Measurements from ENCODE around the gene FAM234A. TPM values are rescaled to one million over a fixed set of nuclear protein-coding genes. Genes with fewer than 3 reads are reported as not detected.

The FAM234A gene
- total RNA-seq, 6 experiments from 2014 or later: 31.7 to 64.8 (median 41.9) TPM

DNA sequence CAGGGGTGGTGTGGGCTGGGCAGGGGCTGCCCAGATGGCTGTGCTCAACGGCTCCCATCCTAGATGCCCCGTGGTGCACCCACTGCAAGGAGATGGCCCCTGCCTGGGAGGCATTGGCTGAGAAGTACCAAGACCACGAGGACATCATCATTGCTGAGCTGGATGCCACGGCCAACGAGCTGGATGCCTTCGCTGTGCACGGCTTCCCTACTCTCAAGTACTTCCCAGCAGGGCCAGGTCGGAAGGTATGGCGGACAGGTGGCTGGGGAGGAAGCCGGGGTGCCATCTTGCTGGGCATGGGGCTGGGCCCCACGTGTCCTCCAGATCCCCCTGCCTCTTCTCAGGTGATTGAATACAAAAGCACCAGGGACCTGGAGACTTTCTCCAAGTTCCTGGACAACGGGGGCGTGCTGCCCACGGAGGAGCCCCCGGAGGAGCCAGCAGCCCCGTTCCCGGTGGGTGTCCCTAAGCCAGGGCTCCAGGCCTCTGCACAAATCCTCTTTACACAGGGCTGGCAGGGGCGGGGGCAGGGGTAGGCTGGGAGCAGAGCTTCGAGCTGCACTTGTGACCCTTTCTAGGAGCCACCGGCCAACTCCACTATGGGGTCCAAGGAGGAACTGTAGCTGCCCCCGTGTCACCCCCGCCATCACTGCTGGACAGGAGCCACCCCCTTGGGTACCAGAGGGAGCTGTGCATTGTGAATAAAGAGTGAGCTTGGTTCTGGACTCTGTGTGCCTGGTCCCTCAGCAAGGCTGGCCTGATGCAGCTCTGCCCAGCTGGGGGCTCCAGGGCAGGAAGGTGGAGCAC lies 52.1 kb downstream of the FAM234A start:
- ATAC-seq: no peak
- Histone ChIP-seq H3K4me3 (no peak overlapping the region), H3K9me3 (no peaks in the 10 kb centered on the region), H3K27me3 (no peaks in the 10 kb centered on the region), H3K36me3 (no peaks in the 10 kb centered on the region), H3K27ac (no peak overlapping the region), H3K4me1 (no peaks in the 10 kb centered on the region)
- WGBS (ENCODE audit: insufficient coverage, low coverage, low lambda C conversion rate, missing lambda C conversion rate): 93% methylated on average over 2 of the region's 22 CpGs
- TF ChIP-seq POLR2A (IDR thresholded peaks at IDR 0.05): no peak
- TF ChIP-seq, protein P1, sequence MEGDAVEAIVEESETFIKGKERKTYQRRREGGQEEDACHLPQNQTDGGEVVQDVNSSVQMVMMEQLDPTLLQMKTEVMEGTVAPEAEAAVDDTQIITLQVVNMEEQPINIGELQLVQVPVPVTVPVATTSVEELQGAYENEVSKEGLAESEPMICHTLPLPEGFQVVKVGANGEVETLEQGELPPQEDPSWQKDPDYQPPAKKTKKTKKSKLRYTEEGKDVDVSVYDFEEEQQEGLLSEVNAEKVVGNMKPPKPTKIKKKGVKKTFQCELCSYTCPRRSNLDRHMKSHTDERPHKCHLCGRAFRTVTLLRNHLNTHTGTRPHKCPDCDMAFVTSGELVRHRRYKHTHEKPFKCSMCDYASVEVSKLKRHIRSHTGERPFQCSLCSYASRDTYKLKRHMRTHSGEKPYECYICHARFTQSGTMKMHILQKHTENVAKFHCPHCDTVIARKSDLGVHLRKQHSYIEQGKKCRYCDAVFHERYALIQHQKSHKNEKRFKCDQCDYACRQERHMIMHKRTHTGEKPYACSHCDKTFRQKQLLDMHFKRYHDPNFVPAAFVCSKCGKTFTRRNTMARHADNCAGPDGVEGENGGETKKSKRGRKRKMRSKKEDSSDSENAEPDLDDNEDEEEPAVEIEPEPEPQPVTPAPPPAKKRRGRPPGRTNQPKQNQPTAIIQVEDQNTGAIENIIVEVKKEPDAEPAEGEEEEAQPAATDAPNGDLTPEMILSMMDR (IDR thresholded peaks at IDR 0.05): no peak
- intact Hi-C loops (cut with DNase I): no loop called here
- no peak for DNase-seq

DNA sequence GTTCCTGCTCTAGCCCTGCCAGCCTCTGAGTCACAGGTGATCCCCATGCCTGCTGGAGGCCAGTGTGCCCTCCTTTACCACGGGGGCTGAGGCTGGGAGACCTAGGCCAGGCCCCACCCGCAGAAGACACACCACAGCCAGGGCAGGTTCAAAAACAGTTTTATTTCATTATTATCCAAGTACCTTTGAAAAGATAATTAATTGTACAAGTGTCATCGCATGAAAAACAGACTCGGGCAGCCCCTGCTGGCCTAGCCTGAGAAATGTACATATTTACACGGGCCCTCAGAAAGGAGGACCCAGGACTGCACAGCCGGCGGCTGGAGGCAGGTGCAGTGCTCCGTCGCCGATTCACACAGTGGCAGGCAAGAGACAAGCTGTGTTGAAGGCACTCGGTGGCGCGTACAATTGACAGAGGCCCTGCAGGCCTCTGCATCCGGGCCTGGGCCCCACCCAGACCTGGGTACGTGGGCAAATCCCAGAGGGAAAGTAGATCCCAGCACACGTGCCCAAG lies 52.7 kb downstream of the FAM234A start:
- WGBS (ENCODE audit: insufficient coverage, low coverage, low lambda C conversion rate, missing lambda C conversion rate): 85% methylated on average over 5 of the region's 16 CpGs
- Histone ChIP-seq H3K27me3 (no peaks in the 10 kb centered on the region), H3K4me3 (no peak overlapping the region), H3K27ac (no peak overlapping the region), H3K9me3 (no peaks in the 10 kb centered on the region), H3K36me3 (no peaks in the 10 kb centered on the region), H3K4me1 (no peaks in the 10 kb centered on the region)
- no peak for ATAC-seq
- intact Hi-C loops (cut with DNase I): no loop called here
- TF ChIP-seq, protein P1 (IDR thresholded peaks at IDR 0.05): no peak
- TF ChIP-seq POLR2A (IDR thresholded peaks at IDR 0.05): no peak
- DNase-seq: no peak

DNA sequence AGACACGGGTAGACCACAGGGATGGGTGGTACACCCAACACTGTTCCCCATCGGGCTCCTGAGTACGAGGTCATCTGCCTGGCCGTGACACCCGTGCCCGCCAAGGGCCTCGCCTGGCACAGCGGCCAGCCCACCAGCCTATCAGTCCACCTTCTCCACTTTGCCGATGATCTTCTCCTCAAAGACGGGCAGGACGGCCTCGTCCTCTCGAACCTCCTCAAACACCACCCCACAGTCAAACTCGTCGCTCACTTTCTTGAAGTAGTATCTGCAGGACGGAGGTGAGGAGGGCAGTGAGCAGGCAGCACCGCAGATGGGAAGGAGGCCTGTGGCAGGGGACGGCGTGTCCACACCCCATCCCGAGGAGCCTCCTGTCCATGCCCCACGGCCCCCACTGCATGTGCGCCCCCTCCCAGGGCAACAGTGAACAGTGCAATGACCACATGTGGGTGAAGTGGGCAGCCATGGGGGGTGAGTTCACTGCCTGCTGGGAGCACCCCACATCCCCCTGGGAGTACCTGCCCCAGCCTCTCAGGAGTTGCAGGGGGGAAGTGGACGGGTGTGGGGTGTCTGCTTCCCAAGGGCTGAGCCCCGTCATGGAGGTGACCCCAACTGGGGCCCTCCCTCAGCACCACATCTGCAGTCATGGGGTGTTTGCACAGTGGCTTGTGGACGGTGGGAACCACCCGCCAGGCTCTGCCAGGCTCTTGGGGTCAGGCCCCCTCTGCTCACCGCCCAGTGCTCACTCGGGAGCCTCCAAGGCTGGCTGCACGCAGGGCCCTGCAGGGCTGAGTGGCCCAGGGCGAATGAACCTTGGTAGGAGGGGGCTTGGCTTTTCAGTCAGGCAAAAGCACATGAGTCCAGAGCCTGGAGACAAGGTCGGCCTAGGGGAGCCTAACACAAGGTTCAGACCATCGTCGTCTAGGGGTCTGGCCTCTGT lies 53.6 kb downstream of the FAM234A start:
- Histone ChIP-seq H3K27ac (no peak overlapping the region), H3K36me3 (peaks cover 0 to 4% (median 0%) of the 10 kb centered on the region in 4 donors), H3K9me3 (no peaks in the 10 kb centered on the region), H3K27me3 (no peaks in the 10 kb centered on the region), H3K4me1 (no peaks in the 10 kb centered on the region), H3K4me3 (no peak overlapping the region)
- no peak for ATAC-seq
- no peak for DNase-seq
- WGBS (ENCODE audit: insufficient coverage, low coverage, low lambda C conversion rate, missing lambda C conversion rate): 95% methylated on average over 14 of the region's 33 CpGs
- TF ChIP-seq POLR2A (IDR thresholded peaks at IDR 0.05): no peak
- TF ChIP-seq, protein P1 (IDR thresholded peaks at IDR 0.05): no peak
- intact Hi-C loops (cut with DNase I): no loop called here

DNA sequence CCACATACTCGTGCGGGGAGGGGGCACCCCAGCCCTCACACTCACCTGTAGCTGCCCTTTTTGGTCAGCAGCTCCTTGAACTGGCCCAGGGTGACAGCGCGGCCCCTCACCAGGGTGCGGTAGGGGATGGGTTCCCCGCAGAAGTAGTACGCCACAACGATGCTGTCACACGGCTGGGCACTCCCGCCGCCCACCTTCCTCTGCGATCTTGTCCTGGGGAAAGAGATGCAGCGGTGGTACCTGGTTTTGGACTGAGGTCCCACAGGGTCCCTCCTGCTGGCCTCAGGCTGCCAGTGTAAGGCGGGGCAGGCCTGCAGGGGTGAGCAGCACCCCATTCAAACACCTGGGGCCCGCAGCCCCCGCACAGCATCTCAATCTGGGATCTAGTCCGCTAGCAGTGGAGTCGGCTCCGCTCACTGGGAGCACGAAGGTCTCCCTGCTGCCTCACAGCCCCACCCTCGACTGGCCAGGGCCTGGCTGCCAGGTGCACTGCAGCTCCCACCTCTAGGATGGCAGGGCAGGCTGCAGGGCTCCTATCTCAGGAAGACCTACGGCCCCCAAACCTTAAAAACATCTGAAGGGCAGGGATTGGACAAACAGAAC lies 54.9 kb downstream of the FAM234A start:
- Histone ChIP-seq H3K36me3 (peaks cover 0 to 4% (median 0%) of the 10 kb centered on the region in 4 donors), H3K27me3 (no peaks in the 10 kb centered on the region), H3K4me3 (no peak overlapping the region), H3K9me3 (no peaks in the 10 kb centered on the region), H3K27ac (no peak overlapping the region), H3K4me1 (no peaks in the 10 kb centered on the region)
- WGBS (ENCODE audit: insufficient coverage, low coverage, low lambda C conversion rate, missing lambda C conversion rate): no CpG with 5 or more reads among the region's 22 CpGs
- intact Hi-C loops (cut with DNase I): no loop called here
- TF ChIP-seq POLR2A (IDR thresholded peaks at IDR 0.05): no peak
- TF ChIP-seq, protein P1 (IDR thresholded peaks at IDR 0.05): no peak
- no peak for ATAC-seq
- DNase-seq: no peak

Measured in right lobe of liver (tissue), 6 donors.